B cell (primary cell): ENCODE results near the gene KIF17. TPM values are rescaled to one million over a fixed set of nuclear protein-coding genes. Genes with fewer than 3 reads are reported as not detected.

ENCODE experiments used
- ATAC-seq: fragments of 200-7000 bp; cut with Tn5 transposase; one replicate; pipeline ENCODE4 v1.10.0; 2021; ENCODE audit warnings: low read depth, mild to moderate bottlenecking, moderate number of reproducible peaks, moderate library complexity
- CTCF ChIA-PET: fragments of 350-600 bp; sonication (Branson Sonifier 250); formaldehyde crosslinking; loops from one replicate; lab custom pipeline; 2021; ENCODE audit warnings: antibody characterized with exemption, inconsistent platforms; lab: Charles Lee
- POLR2A ChIA-PET: fragments of 350-600 bp; sonication (Branson Sonifier 250); formaldehyde crosslinking; loops from one replicate; lab custom pipeline; 2021; ENCODE audit warnings: antibody characterized with exemption; lab: Charles Lee
- DNase-seq: peaks from one replicate; pipeline ENCODE4 v3.0.0; 2013
- H2AFZ ChIP-seq: 2 replicates; pipeline ENCODE4 v1.6.1; 2012; ENCODE audit warnings: mild to moderate bottlenecking, low read depth, low read length; ENCODE audit not compliant: insufficient read depth, poor library complexity, severe bottlenecking
- H3K27ac ChIP-seq, 2 donors: 1 replicate in 1 of 2; 2 replicates in 1 of 2; pipeline ENCODE4 v1.5.1; 2012 to 2013; ENCODE audit warnings: low read length in 2 of 2, mild to moderate bottlenecking in 2 of 2, moderate library complexity in 1 of 2
- H3K27me3 ChIP-seq, 4 experiments: fragments of 200-600 bp in 1 of 4; sonication (generic) in 1 of 4; replicated peaks in 1 of 4; 1 replicate in 2 of 4; 2 replicates in 2 of 4; pipeline versions ENCODE4 v1.6.1 to v1.7.0; 2013 to 2016; ENCODE audit warnings: low read length in 3 of 4, mild to moderate bottlenecking in 2 of 4, mixed read lengths in 1 of 4, moderate library complexity in 1 of 4; ENCODE audit not compliant: insufficient read depth in 4 of 4, control insufficient read depth in 3 of 4; ENCODE audit errors: control extremely low read depth in 1 of 4
- H3K36me3 ChIP-seq, 2 experiments: replicated peaks in 1 of 2; 1 replicate in 1 of 2; 2 replicates in 1 of 2; pipeline versions ENCODE4 v1.6.1 to v1.7.1; 2013; ENCODE audit warnings: low read length in 1 of 2; ENCODE audit not compliant: insufficient read depth in 2 of 2, control insufficient read depth in 1 of 2; ENCODE audit errors: control extremely low read depth in 1 of 2, extremely low read depth in 1 of 2
- H3K4me1 ChIP-seq, 2 donors: fragments of 200-600 bp in 1 of 2; sonication (generic) in 1 of 2; 1 replicate in 1 of 2; 2 replicates in 1 of 2; pipeline versions ENCODE4 v1.5.1 to v1.6.1; 2013 to 2017; ENCODE audit warnings: low read length in 2 of 2; ENCODE audit not compliant: control insufficient read depth in 2 of 2, insufficient read depth in 2 of 2
- H3K4me2 ChIP-seq: replicated peaks from 2 replicates; pipeline ENCODE3; 2012; ENCODE audit warnings: mild to moderate bottlenecking, low read depth, low read length; ENCODE audit not compliant: poor library complexity, severe bottlenecking
- H3K4me3 ChIP-seq, 5 experiments: fragments of 200-600 bp in 1 of 5; sonication (generic) in 1 of 5; 1 replicate in 3 of 5; 2 replicates in 2 of 5; pipeline versions ENCODE4 v1.5.1 to v1.7.0; 2011 to 2016; ENCODE audit warnings: low read length in 4 of 5, mild to moderate bottlenecking in 4 of 5, low read depth in 2 of 5, control low read depth in 1 of 5, moderate library complexity in 1 of 5; ENCODE audit not compliant: insufficient read depth in 1 of 5; ENCODE audit errors: control extremely low read depth in 1 of 5, extremely low read depth in 1 of 5
- H3K79me2 ChIP-seq: fragments of 200-600 bp; sonication (generic); one replicate; pipeline ENCODE4 v1.6.0; 2016; ENCODE audit warnings: low read length; ENCODE audit not compliant: control insufficient read depth, insufficient read depth
- H3K9ac ChIP-seq: fragments of 200-600 bp; sonication (generic); 2 replicates; pipeline ENCODE4 v1.6.1; 2017; ENCODE audit warnings: mild to moderate bottlenecking, low read length, moderate library complexity
- H3K9me3 ChIP-seq, 3 donors: one replicate each; pipeline versions ENCODE4 v1.6.1 to v1.7.1; 2013; ENCODE audit warnings: low read length in 2 of 3; ENCODE audit not compliant: control insufficient read depth in 2 of 3, insufficient read depth in 1 of 3; ENCODE audit errors: control extremely low read depth in 1 of 3
- H4K20me1 ChIP-seq: 2 replicates; pipeline ENCODE4 v1.6.0; 2012; ENCODE audit warnings: mild to moderate bottlenecking, low read length; ENCODE audit not compliant: insufficient read depth, control insufficient read depth, poor library complexity, severe bottlenecking
- H3K27ac Mint-ChIP-seq: one replicate; pipeline ENCODE4 v1.8.0; 2021; ENCODE audit warnings: mixed read lengths
- H3K27me3 Mint-ChIP-seq: one replicate; pipeline ENCODE4 v1.8.0; 2021; ENCODE audit warnings: mixed read lengths
- H3K4me1 Mint-ChIP-seq: one replicate; pipeline ENCODE4 v1.8.0; 2021; ENCODE audit warnings: mixed read lengths
- H3K4me3 Mint-ChIP-seq: one replicate; pipeline ENCODE4 v1.8.0; 2021; ENCODE audit warnings: mixed read lengths
- H3K9me3 Mint-ChIP-seq: one replicate; pipeline ENCODE4 v1.8.0; 2022; ENCODE audit warnings: mixed read lengths; ENCODE audit not compliant: insufficient read depth
- CTCF ChIP-seq: fragments of 200-600 bp; IDR thresholded peaks from one replicate; pipeline ENCODE4 v1.8.0; 2022; ENCODE audit warnings: antibody characterized with exemption, mild to moderate bottlenecking
- EZH2 ChIP-seq: IDR thresholded peaks from 2 replicates; pipeline ENCODE4 v1.6.1; 2012; ENCODE audit warnings: borderline replicate concordance, low read depth, mild to moderate bottlenecking, moderate library complexity, low read length; ENCODE audit not compliant: insufficient read depth, poor library complexity, severe bottlenecking
- WGBS: methylation state at CpG from one replicate; pipeline ENCODE4 v1.1.5; 2013; ENCODE audit warnings: missing lambda C conversion rate; ENCODE audit not compliant: insufficient coverage; 5-methylcytosine and 5-hydroxymethylcytosine counted together
- intact Hi-C: fragments of 100-400 bp; cut with micrococcal nuclease; formaldehyde crosslinking; loops from one replicate; pipeline ENCODE4 v1.10.0; 2022
- polyA plus RNA-seq: library from polyadenylated mRNA; depleted of rRNA; stranded (reverse); fragments of >200 nt; gene quantifications from 2 replicates; pipeline ENCODE4 v1.2.3, GENCODE V29; 2012
- total RNA-seq, 2 donors: library from RNA; stranded (reverse); fragments of 120-200 nt in 1 of 2; gene quantifications; 1 replicate in 1 of 2; 2 replicates in 1 of 2; pipeline versions ENCODE4 v1.2.3 to v1.2.4, GENCODE V29; 2013 to 2022

The KIF17 gene
- total and polyA plus RNA-seq, 2 donors (not counting 1 experiment from before 2014, with no cell fraction given) = not detected

DNA sequence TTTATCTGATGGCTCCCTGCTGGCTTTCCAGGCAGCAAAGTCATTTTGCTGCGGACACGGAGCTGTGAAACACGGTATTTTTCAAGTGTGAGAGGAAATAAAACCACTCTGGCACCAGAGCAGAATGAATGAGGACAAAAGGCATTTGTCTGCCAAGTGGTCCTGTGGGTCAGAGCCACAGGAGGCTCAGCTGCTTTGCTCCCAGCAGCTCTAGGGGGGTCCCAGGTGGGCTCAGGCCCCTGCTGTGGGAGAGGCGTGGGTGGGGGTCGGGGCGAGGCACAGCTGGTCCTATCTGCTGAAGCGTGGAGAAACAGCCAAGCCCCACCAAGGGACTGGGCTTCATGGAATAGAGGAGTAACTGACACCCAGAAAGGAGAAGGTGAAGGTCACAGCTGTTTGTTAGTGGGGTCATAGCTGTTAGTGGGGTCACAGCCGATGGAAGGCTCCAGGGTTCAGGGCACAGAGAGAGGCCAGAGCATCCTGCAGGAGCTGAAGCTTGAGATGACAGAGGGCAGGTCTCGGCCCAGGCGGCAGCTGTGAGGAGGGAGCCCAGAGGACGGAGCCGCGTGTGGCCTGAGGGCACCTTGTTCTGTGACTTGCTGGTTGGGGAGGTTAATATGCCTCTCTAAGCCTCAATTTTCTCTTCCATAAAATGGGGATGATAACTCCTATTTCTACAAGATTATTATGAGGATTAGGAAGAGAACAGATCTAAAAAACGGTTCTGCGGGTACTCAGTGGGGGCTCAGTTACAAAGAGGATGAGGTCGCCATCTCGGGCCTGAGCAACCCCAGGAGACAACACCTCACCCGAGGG, 7.1 kb downstream of the KIF17 start:
- WGBS = 69% methylated on average over 12 of the region's 18 CpGs
- POLR2A ChIA-PET = no interaction called here
- no peaks in the 10 kb centered on the region for H4K20me1 ChIP-seq
- no peak for DNase-seq
- H3K4me2 ChIP-seq = no peak overlapping the region
- ATAC-seq = no peak
- no peaks in the 10 kb centered on the region for H3K4me1 ChIP-seq
- no peaks in the 10 kb centered on the region for H3K4me1 Mint-ChIP-seq
- H3K27me3 ChIP-seq = peaks cover 0 to 14% (median 2%) of the 10 kb centered on the region in 4 experiments
- no peaks in the 10 kb centered on the region for H3K79me2 ChIP-seq
- CTCF ChIA-PET = interaction anchor here (0.5 kb wide), 1 partner anchor 369 kb away, joined by 4 read pairs; no protein-coding TSS in a partner anchor
- peaks cover 13% of the 10 kb centered on the region for H3K27me3 Mint-ChIP-seq
- no peaks in the 10 kb centered on the region for H3K9me3 ChIP-seq
- no peaks in the 10 kb centered on the region for H3K36me3 ChIP-seq
- H3K27ac ChIP-seq = no peak overlapping the region
- no peak for TF ChIP-seq EZH2
- TF ChIP-seq CTCF = no peak
- H3K4me3 ChIP-seq = no peak overlapping the region
- H3K9me3 Mint-ChIP-seq = peaks cover 2% of the 10 kb centered on the region
- no peak overlapping the region for H3K4me3 Mint-ChIP-seq
- no peak overlapping the region for H3K9ac ChIP-seq
- no peak overlapping the region for H3K27ac Mint-ChIP-seq
- intact Hi-C loops = no loop called here
- H2AFZ ChIP-seq = no peak overlapping the region

- DNase-seq (no peak), ATAC-seq (no peak)
- H2AFZ ChIP-seq = no peak overlapping the region
- H3K79me2 ChIP-seq = no peaks in the 10 kb centered on the region
- no peaks in the 10 kb centered on the region for H3K36me3 ChIP-seq
- 100% methylated on average over 1 of the region's 3 CpGs for WGBS
- H3K27me3 ChIP-seq = peaks cover 0 to 6% (median 0%) of the 10 kb centered on the region in 4 experiments
- TF ChIP-seq EZH2 (no peak), CTCF (no peak)
- intact Hi-C loops = no loop called here
- H3K9me3 ChIP-seq = no peaks in the 10 kb centered on the region
- H3K27ac ChIP-seq = no peak overlapping the region
- no peak overlapping the region for H3K4me2 ChIP-seq
- H4K20me1 ChIP-seq = no peaks in the 10 kb centered on the region
- no peaks in the 10 kb centered on the region for H3K4me1 ChIP-seq
- H3K27me3 Mint-ChIP-seq = peaks cover 6% of the 10 kb centered on the region
- H3K9ac ChIP-seq = no peak overlapping the region
- ChIA-PET POLR2A (no interaction called here), CTCF (interaction anchor here (0.5 kb wide), 1 partner anchor 370 kb away, joined by 4 read pairs; no protein-coding TSS in a partner anchor)
- no peak overlapping the region for H3K27ac Mint-ChIP-seq
- H3K4me1 Mint-ChIP-seq = no peaks in the 10 kb centered on the region
- no peak overlapping the region for H3K4me3 ChIP-seq
- H3K4me3 Mint-ChIP-seq = no peak overlapping the region
- peaks cover 2% of the 10 kb centered on the region for H3K9me3 Mint-ChIP-seq
Measured at GRCh38 chr1:20709868-20710267, 7.9 kb downstream of the KIF17 start.
